Parathyroid adenoma (tissue), 2 donors: Measurements from ENCODE around the gene LIN37.

Source experiments
- H2AFZ ChIP-seq: fragments of 300-600 bp; sonication (generic); one replicate; pipeline ENCODE4 v1.7.0; 2017; ENCODE audit warnings: antibody characterized with exemption, mild to moderate bottlenecking
- H3K27ac ChIP-seq: fragments of 300-600 bp; sonication (generic); one replicate; pipeline ENCODE4 v1.7.0; 2017
- H3K27me3 ChIP-seq: fragments of 300-600 bp; sonication (generic); one replicate; pipeline ENCODE4 v1.7.0; 2017; ENCODE audit warnings: low read length; ENCODE audit not compliant: control insufficient read depth, insufficient read depth
- H3K36me3 ChIP-seq: fragments of 300-600 bp; sonication (generic); one replicate; pipeline ENCODE4 v1.7.0; 2017; ENCODE audit warnings: low read length; ENCODE audit not compliant: control insufficient read depth, insufficient read depth
- H3K4me1 ChIP-seq: fragments of 300-600 bp; sonication (generic); one replicate; pipeline ENCODE4 v1.7.0; 2017; ENCODE audit warnings: control low read depth
- H3K4me2 ChIP-seq: fragments of 300-600 bp; sonication (generic); one replicate; pipeline ENCODE4 v1.7.0; 2017; ENCODE audit warnings: low read length
- H3K4me3 ChIP-seq: fragments of 300-600 bp; sonication (generic); one replicate; pipeline ENCODE4 v1.7.0; 2017; ENCODE audit warnings: low read depth, low read length
- H3K79me2 ChIP-seq: fragments of 300-600 bp; sonication (generic); one replicate; pipeline ENCODE4 v1.7.0; 2017; ENCODE audit warnings: control low read depth
- H3K9ac ChIP-seq: fragments of 300-600 bp; sonication (generic); one replicate; pipeline ENCODE4 v1.7.0; 2017; ENCODE audit warnings: mild to moderate bottlenecking
- H3K9me3 ChIP-seq: fragments of 300-600 bp; sonication (generic); one replicate; pipeline ENCODE4 v1.7.0; 2017; ENCODE audit warnings: low read length; ENCODE audit not compliant: control insufficient read depth
- TF ChIP-seq, protein P1 (sequence below): fragments of 300-600 bp; sonication (generic); IDR thresholded peaks from one replicate; pipeline ENCODE4 v1.7.0; 2017; ENCODE audit warnings: antibody characterized with exemption, mild to moderate bottlenecking
- donor health status: primary hyperparathyroidism.

The LIN37 gene

DNA sequence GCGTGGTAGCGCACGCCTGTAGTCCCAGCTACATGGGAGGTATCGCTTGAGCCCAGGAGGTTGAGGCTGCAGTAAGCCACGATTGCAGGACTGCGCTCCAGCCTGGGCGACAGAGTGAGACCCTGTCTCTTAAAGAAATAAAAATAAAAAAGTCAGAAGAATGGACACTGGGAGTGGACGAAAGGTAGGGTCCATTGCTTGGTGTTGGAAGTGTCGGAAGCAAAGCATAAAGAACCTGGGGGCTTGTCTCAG, 26.6 kb downstream of the LIN37 start:
- Histone ChIP-seq H3K4me2 (peak overlapping the region; percentile 77), H3K4me3 (peak overlapping the region; percentile 43), H3K9ac (no peak overlapping the region), H3K9me3 (no peaks in the 10 kb centered on the region), H3K4me1 (peaks cover 10% of the 10 kb centered on the region), H3K36me3 (no peaks in the 10 kb centered on the region), H2AFZ (peak overlapping the region; percentile 80), H3K79me2 (no peaks in the 10 kb centered on the region), H3K27ac (no peak overlapping the region), H3K27me3 (no peaks in the 10 kb centered on the region)
- TF ChIP-seq, protein P1, sequence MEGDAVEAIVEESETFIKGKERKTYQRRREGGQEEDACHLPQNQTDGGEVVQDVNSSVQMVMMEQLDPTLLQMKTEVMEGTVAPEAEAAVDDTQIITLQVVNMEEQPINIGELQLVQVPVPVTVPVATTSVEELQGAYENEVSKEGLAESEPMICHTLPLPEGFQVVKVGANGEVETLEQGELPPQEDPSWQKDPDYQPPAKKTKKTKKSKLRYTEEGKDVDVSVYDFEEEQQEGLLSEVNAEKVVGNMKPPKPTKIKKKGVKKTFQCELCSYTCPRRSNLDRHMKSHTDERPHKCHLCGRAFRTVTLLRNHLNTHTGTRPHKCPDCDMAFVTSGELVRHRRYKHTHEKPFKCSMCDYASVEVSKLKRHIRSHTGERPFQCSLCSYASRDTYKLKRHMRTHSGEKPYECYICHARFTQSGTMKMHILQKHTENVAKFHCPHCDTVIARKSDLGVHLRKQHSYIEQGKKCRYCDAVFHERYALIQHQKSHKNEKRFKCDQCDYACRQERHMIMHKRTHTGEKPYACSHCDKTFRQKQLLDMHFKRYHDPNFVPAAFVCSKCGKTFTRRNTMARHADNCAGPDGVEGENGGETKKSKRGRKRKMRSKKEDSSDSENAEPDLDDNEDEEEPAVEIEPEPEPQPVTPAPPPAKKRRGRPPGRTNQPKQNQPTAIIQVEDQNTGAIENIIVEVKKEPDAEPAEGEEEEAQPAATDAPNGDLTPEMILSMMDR, result no peak

DNA sequence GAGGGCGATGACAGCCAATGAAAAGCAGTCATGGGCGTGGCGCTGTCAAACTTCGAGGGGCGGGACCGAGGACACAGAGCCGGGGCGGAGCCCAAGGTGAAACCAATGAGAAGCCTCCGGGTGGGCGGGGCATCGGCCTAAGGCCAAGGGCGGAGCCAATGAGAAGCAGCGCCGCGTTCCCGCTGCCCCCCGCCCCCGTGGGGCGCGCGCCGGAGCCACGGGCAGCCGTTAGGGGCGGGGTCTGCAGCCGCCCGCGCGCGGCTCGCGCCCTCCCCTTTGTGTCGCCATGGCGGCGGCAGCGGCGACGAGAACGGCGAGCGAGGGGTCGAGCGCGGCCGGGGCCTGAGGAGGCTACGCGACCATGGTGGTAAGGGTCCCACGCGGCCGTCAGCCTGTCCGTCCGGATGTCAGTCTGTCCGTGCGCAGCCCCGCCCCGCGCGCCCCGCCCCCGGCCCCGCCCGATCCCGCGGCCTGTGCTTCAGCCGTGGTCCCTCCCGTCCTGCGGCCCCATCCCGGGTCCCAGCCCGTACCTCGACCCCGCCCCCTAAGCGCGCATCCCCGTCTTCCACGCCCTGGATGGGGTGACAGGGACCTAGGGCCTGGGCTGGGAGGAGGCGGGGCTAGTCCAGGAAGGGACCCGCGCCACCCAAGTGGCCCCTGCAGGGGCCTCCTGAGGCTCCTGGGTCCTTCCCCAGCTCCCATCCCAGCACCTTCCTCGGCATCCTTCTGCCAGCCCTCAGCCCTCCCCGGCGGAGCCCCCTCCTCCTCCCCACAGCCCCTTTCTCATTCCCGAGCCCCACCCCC, 27.1 kb downstream of the LIN37 start, which contains the start of gene ARHGAP33:
ARHGAP33 (plus strand) TSS at position 267 of the 804 bp plus-strand sequence; CDS start at position 362, 95 bp downstream.
- Histone ChIP-seq H3K4me1 (peaks cover 10% of the 10 kb centered on the region), H2AFZ (peak within 1 kb of the TSS; percentile 80), H3K27me3 (no peaks in the 10 kb centered on the region), H3K9ac (no peak within 1 kb of the TSS), H3K27ac (no peak within 1 kb of the TSS), H3K4me2 (peak within 1 kb of the TSS; percentile 77), H3K36me3 (no peaks in the 10 kb centered on the region), H3K79me2 (no peaks in the 10 kb centered on the region), H3K9me3 (no peaks in the 10 kb centered on the region), H3K4me3 (peak within 1 kb of the TSS; percentile 43)
- TF ChIP-seq, protein P1, result no peak

DNA sequence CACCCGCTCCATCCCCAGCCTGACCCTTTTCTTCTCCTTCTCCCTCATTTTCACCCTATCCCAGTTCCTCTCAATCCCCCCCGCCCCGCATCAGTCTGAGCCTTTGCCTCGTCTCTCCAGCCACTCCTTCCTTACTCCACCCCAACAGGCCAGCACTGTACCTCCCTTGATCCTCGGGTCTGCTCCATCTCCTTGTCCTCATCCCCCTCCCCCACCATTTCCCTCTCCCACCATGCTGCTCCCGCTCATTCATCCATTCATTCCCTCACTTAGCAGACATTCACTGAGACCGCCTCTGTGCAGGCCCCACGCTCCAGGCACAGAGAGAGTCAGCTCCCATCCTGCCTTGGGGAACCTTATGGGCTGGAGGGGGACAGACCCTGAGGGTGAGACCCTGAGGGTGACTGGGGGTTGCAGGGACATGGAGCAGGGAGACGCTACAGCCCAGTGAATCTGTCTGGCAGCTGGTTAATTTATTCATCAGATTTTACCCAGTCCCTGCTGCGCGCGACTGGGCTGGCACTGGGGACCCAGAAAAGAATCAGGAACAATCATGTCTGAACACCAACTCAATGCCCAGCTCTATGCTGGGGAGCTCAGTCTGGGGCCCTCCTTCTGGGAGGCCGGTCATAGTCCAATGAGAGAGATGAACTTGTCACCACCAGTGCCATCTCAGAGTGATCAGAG, 27.9 kb downstream of the LIN37 start:
- H3K27ac ChIP-seq, result no peak overlapping the region
- peak overlapping the region; percentile 43 for H3K4me3 ChIP-seq
- H3K9me3 ChIP-seq, result no peaks in the 10 kb centered on the region
- H3K79me2 ChIP-seq, result no peaks in the 10 kb centered on the region
- no peaks in the 10 kb centered on the region for H3K36me3 ChIP-seq
- peaks cover 10% of the 10 kb centered on the region for H3K4me1 ChIP-seq
- H3K9ac ChIP-seq, result no peak overlapping the region
- TF ChIP-seq, protein P1, result no peak
- peak overlapping the region; percentile 77 for H3K4me2 ChIP-seq
- no peaks in the 10 kb centered on the region for H3K27me3 ChIP-seq
- H2AFZ ChIP-seq, result peak overlapping the region; percentile 31

DNA sequence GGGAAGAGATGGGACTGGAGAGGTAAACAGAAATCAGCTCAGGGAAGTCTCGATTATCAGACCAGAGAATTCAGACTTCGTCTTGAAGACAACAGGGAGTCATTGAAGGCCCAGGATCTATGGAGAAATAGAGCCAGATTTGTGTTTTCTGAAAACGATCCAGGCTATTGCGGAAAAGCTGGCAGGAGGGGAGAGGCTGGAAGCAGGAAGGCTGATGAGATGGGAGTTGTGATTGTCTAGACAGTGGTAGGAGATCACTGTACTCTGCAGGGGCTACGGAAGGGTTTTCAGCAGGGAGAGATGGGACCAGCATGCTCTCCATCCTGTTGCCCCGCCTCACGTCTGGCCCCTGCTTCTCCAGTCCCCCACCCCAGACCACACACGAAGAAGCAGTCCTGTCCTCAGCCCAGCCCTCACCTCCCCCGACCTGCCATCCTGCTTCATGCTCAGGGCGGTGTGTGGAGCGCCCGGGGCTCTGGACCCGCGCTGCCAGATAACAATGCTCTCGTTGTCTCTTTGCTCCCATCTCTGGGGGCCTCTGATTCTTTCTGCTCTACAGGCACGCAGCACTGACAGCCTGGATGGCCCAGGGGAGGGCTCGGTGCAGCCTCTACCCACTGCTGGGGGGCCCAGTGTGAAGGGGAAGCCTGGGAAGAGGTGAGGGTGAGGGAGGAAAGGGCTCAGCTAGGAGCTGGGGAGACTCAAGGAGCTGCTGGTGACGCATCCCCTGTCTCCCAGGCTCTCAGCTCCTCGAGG, 28.9 kb downstream of the LIN37 start:
- no peak overlapping the region for H2AFZ ChIP-seq
- no peak overlapping the region for H3K4me2 ChIP-seq
- H3K9ac ChIP-seq, result no peak overlapping the region
- TF ChIP-seq, protein P1, result no peak
- H3K27ac ChIP-seq, result no peak overlapping the region
- no peaks in the 10 kb centered on the region for H3K36me3 ChIP-seq
- H3K27me3 ChIP-seq, result no peaks in the 10 kb centered on the region
- no peaks in the 10 kb centered on the region for H3K9me3 ChIP-seq
- no peak overlapping the region for H3K4me3 ChIP-seq
- H3K4me1 ChIP-seq, result peaks cover 10% of the 10 kb centered on the region
- H3K79me2 ChIP-seq, result no peaks in the 10 kb centered on the region
